ENCODE results near the gene SH3GL3.

The SH3GL3 gene

GRCh38 chr15:83446904-83447709, at the start of gene SH3GL3:
Gene SH3GL3 (plus strand): TSS chr15:83447341. CDS start chr15:83447534, 193 bp downstream.
- TF ChIP-seq CTCF (IDR thresholded peaks at IDR 0.05; ENCODE audit: extremely low read depth, insufficient read depth, missing control alignments): no peak
- in situ Hi-C loops (cut with MboI; ENCODE audit: low pct_unique_long_range_greater_than_20kb, low sequenced_read_pairs, unreplicated experiment): no loop called here
- DNase-seq (ENCODE audit: low spot score): peak; percentile 47

GRCh38 chr15:83398626-83399025, 48.5 kb upstream of the SH3GL3 start:
- DNase-seq (ENCODE audit: low spot score): no peak
- no peak for TF ChIP-seq CTCF (IDR thresholded peaks at IDR 0.05; ENCODE audit: extremely low read depth, insufficient read depth, missing control alignments)
- in situ Hi-C loops (cut with MboI; ENCODE audit: low pct_unique_long_range_greater_than_20kb, low sequenced_read_pairs, unreplicated experiment): loop anchor here (25.0 kb wide), 1 partner anchor 386 kb away; the partner anchor contains the start of gene C15orf40

- TF ChIP-seq CTCF (IDR thresholded peaks at IDR 0.05; ENCODE audit: extremely low read depth, insufficient read depth, missing control alignments): no peak
- in situ Hi-C loops (cut with MboI; ENCODE audit: low pct_unique_long_range_greater_than_20kb, low sequenced_read_pairs, unreplicated experiment): no loop called here
- DNase-seq (ENCODE audit: low spot score): no peak
Measured at GRCh38 chr15:83404121-83404520, 43.0 kb upstream of the SH3GL3 start.

GRCh38 chr15:83410532-83410931, 36.6 kb upstream of the SH3GL3 start:
- in situ Hi-C loops (cut with MboI; ENCODE audit: low pct_unique_long_range_greater_than_20kb, low sequenced_read_pairs, unreplicated experiment): no loop called here
- no peak for TF ChIP-seq CTCF (IDR thresholded peaks at IDR 0.05; ENCODE audit: extremely low read depth, insufficient read depth, missing control alignments)
- no peak for DNase-seq (ENCODE audit: low spot score)

GRCh38 chr15:83413054-83413719, 34.0 kb upstream of the SH3GL3 start:
- peak; percentile 35 for DNase-seq (ENCODE audit: low spot score)
- no peak for TF ChIP-seq CTCF (IDR thresholded peaks at IDR 0.05; ENCODE audit: extremely low read depth, insufficient read depth, missing control alignments)

GRCh38 chr15:83422081-83422480, 25.1 kb upstream of the SH3GL3 start:
- TF ChIP-seq CTCF (IDR thresholded peaks at IDR 0.05; ENCODE audit: extremely low read depth, insufficient read depth, missing control alignments): no peak
- in situ Hi-C loops (cut with MboI; ENCODE audit: low pct_unique_long_range_greater_than_20kb, low sequenced_read_pairs, unreplicated experiment): no loop called here
- DNase-seq (ENCODE audit: low spot score): no peak

More at GRCh38 chr15:83413054-83413719, 34.0 kb upstream of the SH3GL3 start:
- in situ Hi-C loops (cut with MboI; ENCODE audit: low pct_unique_long_range_greater_than_20kb, low sequenced_read_pairs, unreplicated experiment): no loop called here
